HEK293 (cell line): ENCODE results near the gene MZB1.
A peak's percentile ranks its signal among the peaks of the same experiment; 100 is the strongest.

Source experiments
- CTCF ChIA-PET: fragments of 350-600 bp; formaldehyde crosslinking; extraction: SDS; loops from one replicate; lab custom pipeline; 2021; ENCODE audit warnings: antibody characterized with exemption; lab: Yijun Ruan, JAX
- POLR2A ChIA-PET: fragments of 300-600 bp; formaldehyde crosslinking; extraction: SDS; loops from one replicate; lab custom pipeline; 2020; ENCODE audit warnings: antibody characterized with exemption, inconsistent platforms; lab: Yijun Ruan, JAX
- H3K27ac ChIP-seq: fragments of 200-500 bp; sonication (Bioruptor generic); 2 replicates; pipeline ENCODE4 v1.5.1; 2014; ENCODE audit warnings: low read depth, low read length, control low read depth, inconsistent platforms; ENCODE audit errors: extremely low read depth
- H3K36me3 ChIP-seq, 2 experiments: fragments of 200-500 bp in 1 of 2; sonication (Bioruptor generic) in 1 of 2; 1 replicate in 1 of 2; 2 replicates in 1 of 2; pipeline ENCODE4 v1.5.1; 2014 to 2017; ENCODE audit warnings: inconsistent platforms in 2 of 2, low read length in 2 of 2; ENCODE audit not compliant: control insufficient read depth in 2 of 2, insufficient read depth in 1 of 2
- H3K4me1 ChIP-seq: fragments of 200-500 bp; sonication (Bioruptor generic); 2 replicates; pipeline ENCODE4 v1.5.1; 2014; ENCODE audit warnings: mild to moderate bottlenecking, low read length, inconsistent platforms; ENCODE audit not compliant: control insufficient read depth, insufficient read depth
- H3K4me3 ChIP-seq: 2 replicates; pipeline ENCODE4 v1.5.1; 2011; ENCODE audit warnings: low read depth, mild to moderate bottlenecking, control low read depth, low read length, moderate library complexity
- H3K9me3 ChIP-seq: fragments of 200-500 bp; sonication (Bioruptor generic); 2 replicates; pipeline ENCODE4 v1.5.1; 2014; ENCODE audit warnings: low read depth, low read length, inconsistent platforms; ENCODE audit not compliant: control insufficient read depth, insufficient read depth
- EGR2 ChIP-seq: fragments of 450-650 bp; formaldehyde crosslinking; IDR thresholded peaks from 2 replicates; pipeline ENCODE4 v1.5.1; 2016; ENCODE audit warnings: low read depth, missing biosample characterization, missing genetic modification characterization
- GLIS1 ChIP-seq: fragments of 450-650 bp; formaldehyde crosslinking; IDR thresholded peaks from 2 replicates; pipeline ENCODE4 v1.5.1; 2016; ENCODE audit warnings: missing biosample characterization, missing genetic modification characterization
- GLIS2 ChIP-seq: fragments of 450-650 bp; formaldehyde crosslinking; IDR thresholded peaks from 2 replicates; pipeline ENCODE4 v1.5.1; 2016; ENCODE audit warnings: missing biosample characterization, missing genetic modification characterization
- KLF1 ChIP-seq: fragments of 450-650 bp; formaldehyde crosslinking; IDR thresholded peaks from 2 replicates; pipeline ENCODE4 v1.5.1; 2016; ENCODE audit warnings: missing biosample characterization, missing genetic modification characterization
- KLF16 ChIP-seq: fragments of 450-650 bp; formaldehyde crosslinking; IDR thresholded peaks from 2 replicates; pipeline ENCODE4 v1.5.1; 2017; ENCODE audit warnings: missing biosample characterization, missing genetic modification characterization
- MEIS1 ChIP-seq: sonication (generic); formaldehyde crosslinking; IDR thresholded peaks from 2 replicates; pipeline ENCODE4 v1.8.1; 2022; ENCODE audit warnings: missing genetic modification reagents, mild to moderate bottlenecking, borderline replicate concordance
- SCRT2 ChIP-seq: fragments of 450-650 bp; formaldehyde crosslinking; IDR thresholded peaks from 2 replicates; pipeline ENCODE4 v1.5.1; 2016; ENCODE audit warnings: missing biosample characterization, missing genetic modification characterization
- SP2 ChIP-seq: fragments of 450-650 bp; formaldehyde crosslinking; IDR thresholded peaks from 2 replicates; pipeline ENCODE4 v1.5.1; 2016; ENCODE audit warnings: missing biosample characterization, missing genetic modification characterization
- TRIM28 ChIP-seq: IDR thresholded peaks from 2 replicates; pipeline ENCODE4 v1.6.1; 2011; ENCODE audit warnings: low read length, control low read depth, borderline replicate concordance
- ZBTB17 ChIP-seq: fragments of 450-650 bp; formaldehyde crosslinking; IDR thresholded peaks from 2 replicates; pipeline ENCODE4 v1.5.1; 2016; ENCODE audit warnings: missing biosample characterization, missing genetic modification characterization
- ZBTB21 ChIP-seq: fragments of 450-650 bp; formaldehyde crosslinking; IDR thresholded peaks from 2 replicates; pipeline ENCODE4 v1.5.1; 2017; ENCODE audit warnings: missing biosample characterization, missing genetic modification characterization
- ZBTB7A ChIP-seq: fragments of 450-650 bp; formaldehyde crosslinking; IDR thresholded peaks from 2 replicates; pipeline ENCODE4 v1.5.1; 2016; ENCODE audit warnings: low read depth, missing biosample characterization, missing genetic modification characterization
- ZFHX2 ChIP-seq: fragments of 450-650 bp; formaldehyde crosslinking; conservative IDR thresholded peaks from 2 replicates; pipeline ENCODE4 v1.5.1; 2016; ENCODE audit warnings: missing biosample characterization, missing genetic modification characterization
- ZFP3 ChIP-seq: fragments of 450-650 bp; formaldehyde crosslinking; IDR thresholded peaks from 2 replicates; pipeline ENCODE4 v1.5.1; 2016; ENCODE audit warnings: low read depth, missing biosample characterization, missing genetic modification characterization
- ZNF133 ChIP-seq: fragments of 450-650 bp; formaldehyde crosslinking; IDR thresholded peaks from 2 replicates; pipeline ENCODE4 v1.5.1; 2016; ENCODE audit warnings: missing biosample characterization, missing genetic modification characterization
- ZNF266 ChIP-seq: fragments of 450-650 bp; formaldehyde crosslinking; IDR thresholded peaks from 2 replicates; pipeline ENCODE4 v1.5.1; 2016; ENCODE audit warnings: missing biosample characterization, missing genetic modification characterization, low read depth
- ZNF416 ChIP-seq: fragments of 450-650 bp; formaldehyde crosslinking; IDR thresholded peaks from 2 replicates; pipeline ENCODE4 v1.5.1; 2016; ENCODE audit warnings: missing biosample characterization, missing genetic modification characterization
- ZNF501 ChIP-seq: fragments of 450-650 bp; formaldehyde crosslinking; IDR thresholded peaks from 2 replicates; pipeline ENCODE4 v1.5.1; 2016; ENCODE audit warnings: missing biosample characterization, missing genetic modification characterization
- ZNF561 ChIP-seq: fragments of 450-650 bp; IDR thresholded peaks from 2 replicates; pipeline ENCODE4 v1.5.1; 2018; ENCODE audit warnings: missing biosample characterization, missing genetic modification characterization, borderline replicate concordance
- ZNF629 ChIP-seq: fragments of 450-650 bp; formaldehyde crosslinking; IDR thresholded peaks from 2 replicates; pipeline ENCODE4 v1.5.1; 2017; ENCODE audit warnings: missing biosample characterization, missing genetic modification characterization
- TF ChIP-seq, protein P1 (sequence below): fragments of 450-650 bp; formaldehyde crosslinking; IDR thresholded peaks from 2 replicates; pipeline ENCODE4 v1.5.1; 2016; ENCODE audit warnings: missing biosample characterization, missing genetic modification characterization

Gene MZB1

DNA sequence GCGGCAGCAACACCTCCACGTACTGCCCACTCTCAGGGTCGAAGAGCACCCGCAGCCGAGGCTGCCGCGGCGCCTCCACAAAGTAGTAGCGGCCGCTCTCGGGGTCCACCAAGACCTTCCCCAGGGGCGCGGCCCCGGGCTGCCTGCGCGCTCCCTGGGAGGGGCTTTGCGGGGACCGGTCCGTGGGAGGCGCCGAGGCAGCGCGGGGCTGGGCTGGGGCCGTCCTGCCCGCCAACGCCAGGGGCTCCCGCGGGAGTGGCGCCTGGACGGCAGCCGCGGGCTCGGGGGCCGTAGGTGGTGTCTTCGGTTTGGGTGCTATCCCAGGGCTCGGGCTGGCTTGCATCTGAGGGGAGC is 2.6 kb upstream of the MZB1 start:
- H3K27ac ChIP-seq, result peak overlapping the region; percentile 62; the same call in 1 of the 2 replicates
- no peaks in the 10 kb centered on the region for H3K4me1 ChIP-seq
- ChIA-PET CTCF (interaction anchor here (0.6 to 2.5 kb wide), 5 partner anchors 9 to 1046 kb away, joined by 3 to 18 read pairs (median 4); partner anchors contain the start of gene SPATA24), POLR2A (interaction anchor here (0.7 kb wide), 1 partner anchor 11 kb away, joined by 3 read pairs; the partner anchor contains the start of gene SPATA24)
- no peaks in the 10 kb centered on the region for H3K9me3 ChIP-seq
- TF ChIP-seq ZNF416 (tag by site-specific recombination) (no peak), ZNF561 (tag by site-specific recombination) (no peak), ZFP3 (tag by site-specific recombination) (no peak), ZBTB21 (tag by site-specific recombination) (no peak), ZNF266 (no peak), TRIM28 (no peak)
- no peaks in the 10 kb centered on the region for H3K36me3 ChIP-seq
- H3K4me3 ChIP-seq, result peak overlapping the region; percentile 17

DNA sequence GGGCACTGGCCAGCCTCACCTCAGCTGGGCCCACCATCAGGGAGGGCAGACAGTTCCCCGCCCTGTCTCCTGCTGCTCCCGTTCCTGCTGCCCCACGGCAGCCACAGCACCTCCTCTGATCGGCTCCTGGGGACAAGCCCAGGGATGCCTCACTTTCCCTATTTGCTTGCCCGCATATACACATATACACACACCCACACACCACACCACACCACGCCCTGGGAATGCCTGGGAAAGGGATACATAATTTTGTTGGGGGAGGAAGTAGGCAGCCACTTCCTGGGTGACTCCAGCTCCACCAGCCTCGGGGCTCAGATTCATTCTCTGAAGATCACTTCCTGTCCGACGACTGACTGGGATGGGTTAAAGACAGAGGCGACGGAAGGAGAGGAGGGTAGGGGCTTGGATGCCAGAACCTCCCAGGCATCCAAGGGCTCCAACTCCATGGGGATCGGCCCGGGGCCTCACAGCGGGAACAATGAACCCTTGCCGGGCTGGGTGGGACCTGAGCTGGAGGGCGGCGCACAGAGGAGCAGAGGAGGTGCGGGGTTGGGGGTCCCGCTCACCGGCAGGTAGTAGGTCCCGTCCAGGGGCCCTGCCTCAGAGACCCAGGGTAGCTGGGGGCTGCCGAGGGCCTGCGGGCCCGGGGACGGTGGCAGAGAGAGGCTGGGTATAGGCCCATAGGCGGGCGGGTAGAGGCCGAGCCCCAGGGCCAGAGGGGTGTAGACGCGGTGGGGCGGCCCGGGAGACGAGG is 2.0 kb upstream of the MZB1 start:
- H3K36me3 ChIP-seq, result no peaks in the 10 kb centered on the region
- POLR2A ChIA-PET, result interaction anchor here (0.7 to 1.4 kb wide), 2 partner anchors 28 to 50 kb away, joined by 3 to 5 read pairs; partner anchors contain the start of gene PAIP2

DNA sequence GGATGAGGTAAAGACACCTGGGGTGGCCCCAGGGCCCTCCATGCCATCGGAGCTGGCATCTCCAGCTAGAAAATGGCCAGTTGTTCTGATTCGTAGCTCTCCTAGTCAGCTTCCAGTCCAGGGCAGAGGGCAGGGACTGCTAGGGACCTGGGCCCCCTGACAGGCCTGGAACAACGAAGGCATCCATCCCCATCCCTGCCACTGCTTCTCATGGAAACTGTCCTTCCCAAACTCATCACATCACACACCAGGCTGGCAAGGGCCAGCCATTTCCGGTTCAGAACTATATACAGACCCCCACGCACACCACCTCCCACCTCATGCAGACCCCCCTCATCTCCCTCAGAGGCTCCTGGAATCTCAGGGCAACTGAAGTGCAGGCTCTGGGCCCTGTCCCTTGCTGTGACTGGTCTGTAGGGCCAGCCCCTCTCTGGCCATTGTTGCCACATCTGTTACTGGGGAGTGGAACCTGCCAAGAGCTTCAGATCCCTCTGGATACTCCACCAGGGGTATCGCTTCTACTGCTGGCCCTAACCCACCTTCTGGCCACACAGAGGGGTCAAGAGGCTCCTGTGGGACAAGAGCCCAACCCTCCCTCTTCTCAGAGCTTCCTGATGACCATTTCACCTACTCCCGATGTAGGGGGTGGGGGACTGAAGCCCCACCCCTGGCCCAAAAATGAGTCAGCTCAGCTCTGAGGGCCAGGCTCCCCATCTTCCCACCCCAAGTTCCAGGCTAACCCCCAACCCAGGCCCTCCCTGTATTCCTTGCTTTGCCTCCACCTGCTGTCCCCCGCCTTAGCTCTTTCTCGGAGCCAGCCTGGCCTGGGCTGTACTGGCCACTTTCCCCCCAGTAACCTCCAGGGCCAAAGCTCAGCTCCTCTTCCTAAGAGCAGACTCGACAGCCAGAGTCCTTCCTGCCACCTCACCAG is 1.2 kb upstream of the MZB1 start:
- CTCF ChIA-PET, result interaction anchor here (0.6 to 2.5 kb wide), 6 partner anchors 11 to 84 kb away, joined by 3 to 18 read pairs (median 3); no protein-coding TSS in a partner anchor
- no peak for TF ChIP-seq EGR2 (tag by site-specific recombination)
- 0 out of 2 replicates have a peak, but pooled peaks have one; percentile 2 for TF ChIP-seq GLIS1 (tag by site-specific recombination)
- Histone ChIP-seq H3K4me1 (no peaks in the 10 kb centered on the region), H3K27ac (no peak overlapping the region), H3K9me3 (no peaks in the 10 kb centered on the region), H3K4me3 (no peak overlapping the region), H3K36me3 (no peaks in the 10 kb centered on the region)
- POLR2A ChIA-PET, result interaction anchor here (0.6 to 1.4 kb wide), 3 partner anchors 27 to 363 kb away, joined by 3 to 5 read pairs (median 4); partner anchors contain the start of gene PAIP2

More for the DNA sequence above, 2.0 kb upstream of the MZB1 start:
- no peak overlapping the region; the same call in 1 of the 2 replicates for H3K27ac ChIP-seq
- no peaks in the 10 kb centered on the region for H3K4me1 ChIP-seq
- peak; percentile 26; the same call in 1 of the 2 replicates for TF ChIP-seq ZFHX2 (tag by site-specific recombination)
- TF ChIP-seq, protein P1, sequence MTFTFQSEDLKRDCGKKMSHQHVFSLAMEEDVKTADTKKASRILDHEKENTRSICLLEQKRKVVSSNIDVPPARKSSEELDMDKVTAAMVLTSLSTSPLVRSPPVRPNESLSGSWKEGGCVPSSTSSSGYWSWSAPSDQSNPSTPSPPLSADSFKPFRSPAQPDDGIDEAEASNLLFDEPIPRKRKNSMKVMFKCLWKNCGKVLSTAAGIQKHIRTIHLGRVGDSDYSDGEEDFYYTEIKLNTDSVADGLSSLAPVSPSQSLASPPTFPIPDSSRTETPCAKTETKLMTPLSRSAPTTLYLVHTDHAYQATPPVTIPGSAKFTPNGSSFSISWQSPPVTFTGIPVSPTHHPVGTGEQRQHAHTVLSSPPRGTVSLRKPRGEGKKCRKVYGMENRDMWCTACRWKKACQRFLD (tag by site-specific recombination), result no peak
- 0 out of 2 replicates have a peak, but pooled peaks have one; percentile 8 for TF ChIP-seq SP2 (tag by site-specific recombination)
- peak; percentile 56; the same call in 1 of the 2 replicates for TF ChIP-seq EGR2 (tag by site-specific recombination)
- TF ChIP-seq, all 188 proteins: peak for 3
- no peak overlapping the region for H3K4me3 ChIP-seq
- H3K9me3 ChIP-seq, result no peaks in the 10 kb centered on the region
- CTCF ChIA-PET, result interaction anchor here (0.6 to 2.5 kb wide), 6 partner anchors 10 to 85 kb away, joined by 3 to 18 read pairs (median 3); no protein-coding TSS in a partner anchor

DNA sequence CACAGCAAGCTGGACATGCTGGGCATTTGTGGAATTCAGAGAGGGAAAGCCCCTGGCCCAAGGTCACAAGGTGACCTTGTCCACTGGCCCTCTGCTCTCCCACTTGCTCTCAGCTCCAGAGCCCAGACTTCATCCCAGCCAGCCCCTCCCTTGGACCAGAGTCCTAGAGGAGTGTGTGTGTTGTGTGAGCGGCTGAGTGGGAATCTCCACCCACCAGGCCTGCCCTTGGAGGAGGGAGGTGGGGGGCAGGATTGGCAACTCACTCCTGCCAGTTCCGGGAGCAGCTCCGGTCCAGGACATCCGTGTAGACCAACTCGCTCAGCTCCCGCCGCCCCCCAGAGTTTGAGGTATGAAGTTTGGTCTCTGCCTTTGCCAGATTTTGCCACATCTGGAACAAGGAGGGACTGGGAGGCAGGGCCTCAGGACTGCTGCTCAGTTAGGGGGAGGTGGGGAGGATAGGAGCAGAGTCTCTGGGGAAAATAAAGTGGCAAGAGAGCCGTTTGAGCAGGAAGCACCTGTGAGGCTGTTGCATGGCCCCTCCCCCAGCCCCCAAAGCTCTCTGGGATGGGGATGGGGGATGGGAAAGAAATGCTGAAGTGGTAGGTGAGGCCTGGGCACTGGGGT is 1.4 kb downstream of the MZB1 start:
- H3K27ac ChIP-seq, result no peak overlapping the region
- H3K4me1 ChIP-seq, result no peaks in the 10 kb centered on the region
- no peaks in the 10 kb centered on the region for H3K9me3 ChIP-seq
- CTCF ChIA-PET, result interaction anchor here (0.5 to 0.6 kb wide), 2 partner anchors 148 to 1174 kb away, joined by 3 read pairs; no protein-coding TSS in a partner anchor
- no peaks in the 10 kb centered on the region for H3K36me3 ChIP-seq
- POLR2A ChIA-PET, result interaction anchor here (0.6 kb wide), 1 partner anchor 809 kb away, joined by 3 read pairs; no protein-coding TSS in a partner anchor
- no peak overlapping the region for H3K4me3 ChIP-seq
- TF ChIP-seq KLF1 (tag by site-specific recombination) (no peak), ZNF501 (tag by site-specific recombination) (no peak), SCRT2 (tag by site-specific recombination) (0 out of 2 replicates have a peak, but pooled peaks have one; percentile 41), MEIS1 (CRISPR knock-in tag) (no peak), EGR2 (tag by site-specific recombination) (peak; percentile 93), ZNF133 (tag by site-specific recombination) (no peak), ZFHX2 (tag by site-specific recombination) (peak; percentile 95), ZBTB7A (tag by site-specific recombination) (no peak), ZBTB17 (tag by site-specific recombination) (peak; percentile 30; the same call in 1 of the 2 replicates), GLIS2 (tag by site-specific recombination) (peak; percentile 27; the same call in 1 of the 2 replicates), KLF16 (tag by site-specific recombination) (no peak), GLIS1 (tag by site-specific recombination) (no peak; the same call in 1 of the 2 replicates), SP2 (tag by site-specific recombination) (peak; percentile 47), ZNF629 (tag by site-specific recombination) (no peak)
